ENCODE measurements around the gene CUX1.
A peak's percentile ranks its signal among the peaks of the same experiment; 100 is the strongest.
"Not testable (repeated sequence)": the region's sequence is repeated elsewhere in the genome, so short reads cannot be mapped to it uniquely, and the experiment has no call there.

CUX1 gene

GRCh38 chr7:101871351-101871750 lies 53.9 kb downstream of the CUX1 start:
- DNase-seq, result no peak

- no peak for DNase-seq
These were observed 56.6 kb downstream of the CUX1 start for GRCh38 chr7:101874028-101874427.

- DNase-seq, result no peak
These were observed 57.9 kb downstream of the CUX1 start for GRCh38 chr7:101875283-101875846.

- DNase-seq, result no peak
These were observed 60.6 kb downstream of the CUX1 start for GRCh38 chr7:101877882-101878591.

GRCh38 chr7:101878938-101879337 lies 61.5 kb downstream of the CUX1 start:
- DNase-seq, result no peak

GRCh38 chr7:101879565-101879964 lies 62.1 kb downstream of the CUX1 start:
- DNase-seq, result no peak

GRCh38 chr7:101880282-101881054 lies 63.0 kb downstream of the CUX1 start:
- DNase-seq, result no peak

- DNase-seq, result no peak
These were observed 64.6 kb downstream of the CUX1 start for GRCh38 chr7:101882005-101882421.

GRCh38 chr7:101882595-101883564 lies 65.5 kb downstream of the CUX1 start:
- peak; percentile 61 to 79 for DNase-seq

GRCh38 chr7:101884671-101885596 lies 67.5 kb downstream of the CUX1 start:
- DNase-seq, result no peak

- no peak for DNase-seq
These were observed 68.2 kb downstream of the CUX1 start for GRCh38 chr7:101885597-101885955.

- DNase-seq, result not testable (repeated sequence)
These were observed 69.9 kb downstream of the CUX1 start for GRCh38 chr7:101887352-101887751.

- not testable (repeated sequence) for DNase-seq
These were observed 71.1 kb downstream of the CUX1 start for GRCh38 chr7:101888564-101888963.

GRCh38 chr7:101890749-101891523 lies 73.5 kb downstream of the CUX1 start:
- DNase-seq, result no peak

GRCh38 chr7:101891936-101892640 lies 74.7 kb downstream of the CUX1 start:
- no peak for DNase-seq

GRCh38 chr7:101893341-101894082 lies 76.1 kb downstream of the CUX1 start:
- no peak for DNase-seq

GRCh38 chr7:101896316-101896715 lies 78.9 kb downstream of the CUX1 start:
- no peak for DNase-seq

GRCh38 chr7:101896941-101897340 lies 79.5 kb downstream of the CUX1 start:
- DNase-seq, result no peak

GRCh38 chr7:101898106-101898505 lies 80.7 kb downstream of the CUX1 start:
- no peak for DNase-seq

Data from NCI-H446 (cell line).